Measurements from ENCODE around the gene SUOX. TPM values are rescaled to one million over a fixed set of nuclear protein-coding genes. Genes with fewer than 3 reads are reported as not detected.

Gene SUOX
- total RNA-seq, 1 donor from 2014 or later: 36.0 TPM

GRCh38 chr12:55965240-55965639 is 31.8 kb upstream of the SUOX start:
- no peak overlapping the region for H3K4me3 ChIP-seq
- H3K4me1 ChIP-seq: peaks cover 21% of the 10 kb centered on the region
- DNase-seq: no peak
- no peak for TF ChIP-seq CTCF (IDR thresholded peaks at IDR 0.05; ENCODE audit: borderline replicate concordance)
- no peaks in the 10 kb centered on the region for H3K27me3 ChIP-seq (ENCODE audit: low read depth)
- H3K36me3 ChIP-seq: no peaks in the 10 kb centered on the region
- H3K9me3 ChIP-seq (replicated peaks): no peaks in the 10 kb centered on the region
- intact Hi-C loops (cut with micrococcal nuclease): no loop called here
- no peak overlapping the region for H3K27ac ChIP-seq (replicated peaks)

- Histone ChIP-seq H3K9me3 (replicated peaks) (no peaks in the 10 kb centered on the region), H3K4me1 (peaks cover 21% of the 10 kb centered on the region), H3K27me3 (ENCODE audit: low read depth) (no peaks in the 10 kb centered on the region), H3K36me3 (no peaks in the 10 kb centered on the region), H3K4me3 (peak within 1 kb of the TSS; percentile 95), H3K27ac (replicated peaks) (peak within 1 kb of the TSS; percentile 86)
- intact Hi-C loops (cut with micrococcal nuclease): no loop called here
- TF ChIP-seq CTCF (IDR thresholded peaks at IDR 0.05; ENCODE audit: borderline replicate concordance): no peak
- DNase-seq: no peak
Observed at GRCh38 chr12:55965941-55966407, 31.1 kb upstream of the SUOX start, which contains the start of gene PMEL. PMEL (minus strand) TSS chr12:55966042; CDS start chr12:55966011, 31 bp downstream.

GRCh38 chr12:55966408-55967281 is 30.4 kb upstream of the SUOX start, which contains the start of gene CDK2:
CDK2 (plus strand) TSS chr12:55966830; CDS start chr12:55967009, 179 bp downstream.
- H3K4me3 ChIP-seq: peak within 1 kb of the TSS; percentile 95
- H3K9me3 ChIP-seq (replicated peaks): no peaks in the 10 kb centered on the region
- intact Hi-C loops (cut with micrococcal nuclease): no loop called here
- no peaks in the 10 kb centered on the region for H3K36me3 ChIP-seq
- TF ChIP-seq CTCF (IDR thresholded peaks at IDR 0.05; ENCODE audit: borderline replicate concordance): no peak
- H3K27ac ChIP-seq (replicated peaks): peak within 1 kb of the TSS; percentile 86
- peaks cover 21% of the 10 kb centered on the region for H3K4me1 ChIP-seq
- DNase-seq: peak; percentile 95
- no peaks in the 10 kb centered on the region for H3K27me3 ChIP-seq (ENCODE audit: low read depth)

GRCh38 chr12:55969356-55969755 is 27.7 kb upstream of the SUOX start:
- Histone ChIP-seq H3K4me3 (no peak overlapping the region), H3K27me3 (ENCODE audit: low read depth) (no peaks in the 10 kb centered on the region), H3K27ac (replicated peaks) (no peak overlapping the region), H3K36me3 (no peaks in the 10 kb centered on the region), H3K4me1 (peaks cover 40% of the 10 kb centered on the region), H3K9me3 (replicated peaks) (no peaks in the 10 kb centered on the region)
- intact Hi-C loops (cut with micrococcal nuclease): no loop called here
- no peak for TF ChIP-seq CTCF (IDR thresholded peaks at IDR 0.05; ENCODE audit: borderline replicate concordance)
- DNase-seq: peak; percentile 19

GRCh38 chr12:55970775-55971174 is 26.3 kb upstream of the SUOX start:
- Histone ChIP-seq H3K27me3 (ENCODE audit: low read depth) (no peaks in the 10 kb centered on the region), H3K9me3 (replicated peaks) (no peaks in the 10 kb centered on the region), H3K27ac (replicated peaks) (no peak overlapping the region), H3K4me1 (peaks cover 52% of the 10 kb centered on the region), H3K36me3 (no peaks in the 10 kb centered on the region), H3K4me3 (no peak overlapping the region)
- intact Hi-C loops (cut with micrococcal nuclease): no loop called here
- DNase-seq: no peak
- TF ChIP-seq CTCF (IDR thresholded peaks at IDR 0.05; ENCODE audit: borderline replicate concordance): no peak

Measured in left ventricle myocardium inferior (tissue), 1 donor.